Fibroblast of skin of left quadriceps (primary cell): ENCODE measurements around the gene LHX2.

Experiments used
- DNase-seq, 2 experiments: peaks; one replicate each; pipeline ENCODE4 v3.0.0-alpha.2; 2013; ENCODE audit warnings: low read depth in 2 of 2

LHX2 gene

GRCh38 chr9:124029617-124030016, 18.0 kb downstream of the LHX2 start:
- DNase-seq: no peak

- DNase-seq: peak; percentile 75 to 79
Observed at GRCh38 chr9:124030969-124031451, 19.4 kb downstream of the LHX2 start.

DNA sequence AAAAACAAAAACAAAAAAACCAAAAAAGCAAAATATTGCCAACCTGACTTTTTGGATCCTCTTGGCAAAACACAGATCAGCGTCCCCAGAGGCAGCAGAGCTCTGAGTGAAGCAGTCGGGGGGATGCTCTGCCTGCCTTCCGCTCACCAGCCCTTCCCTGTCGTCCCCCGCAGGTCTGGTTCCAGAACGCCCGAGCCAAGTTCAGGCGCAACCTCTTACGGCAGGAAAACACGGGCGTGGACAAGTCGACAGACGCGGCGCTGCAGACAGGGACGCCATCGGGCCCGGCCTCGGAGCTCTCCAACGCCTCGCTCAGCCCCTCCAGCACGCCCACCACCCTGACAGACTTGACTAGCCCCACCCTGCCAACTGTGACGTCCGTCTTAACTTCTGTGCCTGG, 20.7 kb downstream of the LHX2 start:
- DNase-seq: no peak

- DNase-seq: no peak
Observed at GRCh38 chr9:124033348-124033747, 21.8 kb downstream of the LHX2 start.

DNA sequence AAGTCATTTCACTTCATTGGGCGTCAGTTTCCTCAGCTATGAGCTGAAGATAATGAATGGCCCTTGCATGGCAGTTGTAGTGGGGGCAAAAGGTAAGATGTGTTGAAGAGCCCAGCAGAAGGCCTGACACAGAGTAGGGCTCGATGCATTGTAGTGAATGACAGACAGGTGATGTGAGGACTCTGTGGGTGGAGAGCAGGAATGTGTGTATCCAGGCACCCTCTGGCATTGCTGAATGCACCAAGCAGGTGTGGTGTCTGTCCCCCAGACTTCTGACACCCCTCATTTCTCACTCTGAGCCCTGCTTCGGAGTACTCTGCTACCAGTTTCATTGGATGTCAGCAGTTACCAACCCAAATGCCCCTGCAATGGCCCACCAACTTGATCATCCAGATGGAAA, 22.4 kb downstream of the LHX2 start:
- no peak for DNase-seq

DNA sequence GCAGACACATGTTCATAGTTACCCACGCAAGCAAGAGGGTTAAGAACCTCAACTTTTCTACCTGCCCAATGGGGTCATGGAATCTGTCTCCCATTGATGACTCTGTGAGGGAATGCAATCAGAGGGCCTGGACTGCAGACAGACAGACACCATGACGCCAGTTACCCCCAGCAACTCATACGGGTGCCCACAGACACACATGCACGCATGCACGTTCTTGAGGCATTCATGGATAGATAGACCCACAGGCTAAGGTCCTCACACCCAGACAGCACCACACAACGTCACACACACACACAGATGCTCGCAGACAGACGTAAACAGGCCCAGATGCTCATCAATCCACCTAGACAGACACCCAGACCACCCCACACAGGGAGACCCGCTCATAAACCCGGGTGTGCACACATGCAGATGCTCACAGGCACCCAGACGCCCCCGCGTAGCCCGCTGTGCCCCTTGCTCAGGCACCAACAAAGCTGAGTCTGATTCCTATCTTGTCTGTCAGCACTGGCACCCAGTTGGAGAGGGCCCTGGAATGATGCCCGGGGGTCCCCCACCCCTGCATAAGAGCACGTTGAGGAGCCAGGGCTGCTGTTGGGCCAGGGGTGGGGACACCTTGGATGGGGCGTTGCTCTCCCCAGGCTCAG, 23.6 kb downstream of the LHX2 start:
- DNase-seq: no peak

DNA sequence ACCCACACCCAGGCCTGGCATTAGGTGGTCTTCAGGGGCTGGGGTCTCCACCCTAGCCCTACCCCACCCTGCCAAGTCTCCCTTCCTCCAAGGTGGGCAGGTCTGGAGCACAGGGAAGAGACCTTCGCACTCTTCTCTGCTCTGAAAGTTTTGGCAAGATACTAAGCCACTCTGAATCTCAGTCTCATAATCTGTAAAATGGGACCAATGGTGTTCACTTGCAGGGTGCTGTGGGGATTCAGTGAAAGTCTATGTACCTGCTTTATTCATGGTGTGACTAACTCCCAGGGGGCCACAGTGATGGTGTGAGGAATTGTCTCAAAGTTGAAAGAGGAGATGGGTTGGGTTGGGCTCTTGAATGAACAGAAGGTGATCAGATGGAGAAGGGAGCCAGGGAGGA, 25.0 kb downstream of the LHX2 start:
- DNase-seq: no peak

- no peak for DNase-seq
Observed at GRCh38 chr9:124037790-124038189, 26.2 kb downstream of the LHX2 start.

- DNase-seq: no peak
Observed at GRCh38 chr9:124038239-124038638, 26.7 kb downstream of the LHX2 start.

DNA sequence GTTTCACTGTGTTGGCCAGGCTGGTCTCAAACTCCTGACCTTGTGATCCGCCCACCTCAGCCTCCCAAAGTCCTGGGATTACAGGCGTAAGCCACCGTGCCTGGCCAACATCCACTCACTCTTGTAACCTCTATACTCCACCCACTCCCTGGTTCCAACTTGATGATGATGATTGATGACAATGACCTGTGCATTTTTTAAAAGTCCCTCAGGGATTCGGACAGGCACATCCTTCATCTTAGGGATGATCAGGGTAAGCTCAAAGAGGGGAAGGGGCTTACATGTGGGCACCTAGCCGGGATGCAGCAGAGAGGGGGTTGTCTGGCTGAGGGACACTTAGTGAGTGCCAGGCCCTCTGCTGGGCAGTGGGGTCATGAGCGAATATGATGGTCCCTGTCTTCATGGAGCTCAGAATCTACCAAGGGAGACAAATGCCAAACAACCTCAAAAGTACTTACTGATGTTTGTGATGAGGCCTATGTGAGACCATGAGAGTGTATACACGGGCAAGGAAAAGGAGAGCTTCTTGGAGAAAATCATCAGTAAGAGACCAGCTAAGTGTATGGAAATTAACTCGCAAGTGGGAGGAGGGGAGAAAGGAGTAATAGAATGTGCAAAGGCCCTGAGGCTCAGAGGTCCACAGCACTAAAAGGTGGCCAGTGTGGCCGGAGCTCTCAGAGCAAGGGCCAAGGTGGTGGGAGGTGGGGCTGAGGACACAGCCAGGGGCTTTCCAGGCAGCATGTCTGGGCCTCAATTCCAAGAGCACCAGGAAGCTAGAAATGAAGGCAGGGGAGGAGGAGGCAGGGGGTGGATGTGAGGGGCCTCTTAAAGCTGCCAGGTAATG, 27.4 kb downstream of the LHX2 start:
- no peak for DNase-seq

GRCh38 chr9:124040186-124040931, 28.8 kb downstream of the LHX2 start:
- DNase-seq: no peak

- DNase-seq: no peak
Observed at GRCh38 chr9:124040935-124041816, 29.6 kb downstream of the LHX2 start.

DNA sequence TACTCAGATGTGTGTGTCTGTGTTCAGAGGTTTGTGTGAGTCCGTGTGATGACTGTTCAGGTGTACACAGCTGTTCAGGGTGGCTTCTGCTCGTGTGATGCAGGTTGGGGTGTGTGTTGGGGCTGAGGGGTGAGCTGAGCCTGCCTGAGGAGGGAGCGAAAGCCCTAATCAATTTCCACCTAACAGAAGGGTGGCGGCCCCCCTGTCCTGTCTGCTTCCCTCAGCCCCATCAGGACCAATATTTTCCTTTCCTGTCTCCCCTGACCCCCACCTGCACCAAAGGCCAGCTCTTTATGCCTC, 30.2 kb downstream of the LHX2 start:
- no peak for DNase-seq

GRCh38 chr9:124042201-124042721, 30.7 kb downstream of the LHX2 start:
- DNase-seq: no peak

DNA sequence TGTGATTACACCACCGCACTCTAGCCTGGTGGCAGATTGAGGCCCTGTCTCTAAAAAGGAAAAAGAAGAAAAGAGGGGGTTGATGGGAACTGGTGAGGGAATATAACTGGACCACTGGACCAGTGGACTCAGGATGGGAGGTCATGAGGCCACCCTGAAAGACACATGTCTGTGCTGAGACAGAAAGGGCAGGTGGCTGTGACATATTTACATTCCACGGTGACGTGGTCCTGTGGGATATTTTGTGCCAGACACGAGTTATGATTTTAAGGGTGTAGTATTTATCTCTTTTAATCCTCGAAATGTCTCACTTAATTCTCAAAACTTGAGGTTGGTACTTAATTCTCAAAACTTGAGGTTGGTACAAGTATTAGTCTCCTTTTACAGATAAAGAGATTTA, 32.9 kb downstream of the LHX2 start:
- DNase-seq: no peak

GRCh38 chr9:124045076-124045829, 33.7 kb downstream of the LHX2 start:
- no peak for DNase-seq

GRCh38 chr9:124045830-124046177, 34.2 kb downstream of the LHX2 start:
- no peak for DNase-seq

DNA sequence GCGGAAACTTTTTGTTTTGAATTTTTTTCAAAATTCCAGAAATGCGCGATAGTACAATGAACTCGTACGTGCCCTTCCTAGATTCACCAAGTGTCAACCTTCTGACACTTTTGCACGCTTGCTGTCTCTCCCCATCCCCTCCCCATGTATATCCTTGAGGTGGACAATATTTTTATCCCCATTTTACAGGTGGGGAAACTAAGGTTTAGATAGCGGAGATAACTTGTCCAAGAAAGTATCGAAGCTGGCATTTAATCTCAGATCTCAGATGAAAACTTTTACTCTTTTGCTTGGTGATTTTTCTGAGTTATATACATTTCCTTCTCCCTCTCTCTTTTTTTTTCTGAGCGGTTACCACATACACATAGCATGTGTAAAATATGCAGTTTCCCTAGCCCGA, 34.6 kb downstream of the LHX2 start:
- no peak for DNase-seq

DNA sequence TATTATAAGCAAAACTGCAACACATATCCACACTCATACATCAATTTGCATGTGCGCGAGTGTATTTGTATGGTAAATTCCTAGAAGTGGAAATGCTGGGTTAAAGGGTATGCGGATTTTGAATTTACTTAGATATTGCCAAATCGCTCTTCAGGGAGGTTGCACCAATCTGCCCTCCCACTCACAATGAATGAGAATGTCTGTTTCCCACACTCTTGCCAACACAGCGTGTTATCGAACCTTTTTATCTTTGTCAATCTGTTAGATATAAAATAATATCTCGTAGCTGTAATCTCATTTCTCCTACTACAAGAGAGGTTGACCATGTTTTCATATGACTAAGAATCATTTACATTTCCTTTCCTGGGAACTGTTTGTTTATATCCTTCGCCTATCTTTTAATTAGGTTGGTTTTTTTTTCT, 35.7 kb downstream of the LHX2 start:
- DNase-seq: no peak

DNA sequence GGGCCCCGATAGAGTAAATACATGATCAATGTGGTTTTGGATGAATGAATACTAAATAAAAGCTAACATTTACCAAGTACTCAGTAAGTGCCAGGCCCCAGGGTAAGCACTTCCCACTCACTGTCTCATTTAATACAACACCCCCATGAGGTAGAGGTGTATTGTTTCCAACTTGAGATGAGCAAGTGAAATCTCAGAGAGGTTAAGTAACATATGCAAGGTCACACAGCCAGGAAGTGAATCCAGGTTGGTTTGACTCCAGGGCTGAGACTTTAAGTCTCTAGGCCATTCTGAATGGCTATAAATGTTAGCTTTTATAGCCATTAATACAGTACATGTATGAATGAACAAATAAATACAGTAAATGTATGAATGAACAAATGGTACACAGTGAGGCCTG, 39.4 kb downstream of the LHX2 start:
- DNase-seq: no peak

DNA sequence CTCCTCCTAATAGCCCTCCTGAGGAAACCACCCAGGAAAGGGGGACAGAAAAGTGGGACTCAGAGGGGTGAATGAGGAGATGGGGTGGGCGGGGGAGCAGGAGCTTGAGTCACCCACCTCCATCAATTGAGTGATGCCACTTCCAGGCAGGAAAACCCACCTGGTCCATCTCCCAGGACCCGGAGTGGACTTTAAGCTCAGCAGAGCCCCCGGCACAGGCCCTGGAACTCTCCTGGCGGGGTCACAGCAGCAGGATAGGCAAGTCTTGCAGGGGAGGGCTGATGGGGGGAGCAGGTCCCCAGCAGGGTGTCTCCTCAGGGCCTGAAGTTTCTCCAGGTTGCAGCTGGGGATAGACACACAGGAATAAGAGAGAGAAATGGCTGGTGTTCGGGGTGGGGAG, 40.8 kb downstream of the LHX2 start:
- no peak for DNase-seq
